Uterus (tissue), 4 donors: Measurements from ENCODE around the gene VCL. TPM values are rescaled to one million over a fixed set of nuclear protein-coding genes. Genes with fewer than 3 reads are reported as not detected.

Experiments used
- DNase-seq, 2 donors: peaks; one replicate each; pipeline ENCODE4 v3.0.0-alpha.2; 2019 to 2020
- H3K27ac ChIP-seq, 2 donors: fragments of 200-600 bp; sonication (generic); 1 replicate in 1 of 2; 2 replicates in 1 of 2; pipeline ENCODE4 v1.5.1; 2016 to 2018
- H3K27me3 ChIP-seq, 2 donors: fragments of 200-600 bp; sonication (generic); one replicate each; pipeline ENCODE4 v1.5.1; 2018 to 2019; ENCODE audit warnings: control low read depth in 1 of 2
- H3K36me3 ChIP-seq, 2 donors: fragments of 200-600 bp; sonication (generic); one replicate each; pipeline ENCODE4 v1.5.1; 2019; ENCODE audit warnings: control low read depth in 1 of 2
- H3K4me1 ChIP-seq, 2 donors: fragments of 200-600 bp; sonication (generic); one replicate each; pipeline ENCODE4 v1.5.1; 2018 to 2019; ENCODE audit warnings: control low read depth in 1 of 2
- H3K4me3 ChIP-seq, 2 donors: fragments of 200-600 bp; sonication (generic); 1 replicate in 1 of 2; 2 replicates in 1 of 2; pipeline ENCODE4 v1.5.1; 2018 to 2019; ENCODE audit warnings: mild to moderate bottlenecking in 1 of 2
- H3K9me3 ChIP-seq, 2 donors: fragments of 200-600 bp; sonication (generic); one replicate each; pipeline ENCODE4 v1.5.1; 2019; ENCODE audit warnings: control low read depth in 1 of 2
- CTCF ChIP-seq, 4 experiments: fragments of 200-600 bp in 2 of 4; fragments of 450-650 bp in 2 of 4; sonication (generic) in 2 of 4; IDR thresholded peaks; one replicate each; pipeline ENCODE4 v1.5.1; 2016 to 2019; ENCODE audit warnings: antibody characterized with exemption in 4 of 4, mild to moderate bottlenecking in 2 of 4, moderate library complexity in 1 of 4
- POLR2A ChIP-seq, 2 donors: fragments of 450-650 bp; IDR thresholded peaks; one replicate each; pipeline ENCODE4 v1.6.1; 2016; ENCODE audit warnings: antibody characterized with exemption in 2 of 2, mild to moderate bottlenecking in 1 of 2, moderate library complexity in 1 of 2
- intact Hi-C: fragments of 100-400 bp; cut with DNase I; formaldehyde crosslinking; loops from one replicate; pipeline ENCODE4 v1.15.1; 2023; ENCODE audit warnings: low total_unique reads
- total RNA-seq, 4 donors: library from RNA; depleted of rRNA in 3 of 4; stranded (reverse); fragments of >200 nt in 3 of 4; gene quantifications; one replicate each; pipeline versions ENCODE4 v1.1.0 to v1.2.4, GENCODE V29; 2014 to 2023
- donor health status: DM: yes; HTN: yes; CAD: no.

Gene VCL
- total RNA-seq, 4 donors from 2014 or later = 77.4 to 313 (median 215) TPM

- intact Hi-C loops = no loop called here
- TF ChIP-seq CTCF (IDR thresholded peaks at IDR 0.05) (no peak), POLR2A (IDR thresholded peaks at IDR 0.05) (no peak)
These were observed 23.5 kb upstream of the VCL start for GRCh38 chr10:73974309-73974946.

GRCh38 chr10:73975388-73975787 is 22.5 kb upstream of the VCL start:
- TF ChIP-seq POLR2A (IDR thresholded peaks at IDR 0.05) (no peak), CTCF (IDR thresholded peaks at IDR 0.05) (no peak)
- Histone ChIP-seq H3K27me3 (no peaks in the 10 kb centered on the region), H3K9me3 (no peaks in the 10 kb centered on the region), H3K36me3 (no peaks in the 10 kb centered on the region), H3K4me1 (no peaks in the 10 kb centered on the region), H3K4me3 (no peak overlapping the region), H3K27ac (no peak overlapping the region)
- no peak for DNase-seq
- intact Hi-C loops = no loop called here

More at GRCh38 chr10:73974309-73974946, 23.5 kb upstream of the VCL start:
- Histone ChIP-seq H3K27ac (no peak overlapping the region), H3K4me1 (no peaks in the 10 kb centered on the region), H3K4me3 (no peak overlapping the region), H3K27me3 (no peaks in the 10 kb centered on the region), H3K36me3 (no peaks in the 10 kb centered on the region), H3K9me3 (no peaks in the 10 kb centered on the region)
- DNase-seq = no peak

- H3K4me1 ChIP-seq = no peaks in the 10 kb centered on the region
- H3K27me3 ChIP-seq = no peaks in the 10 kb centered on the region
- peak overlapping the region in 1 of 2 donors; percentile 22 for H3K27ac ChIP-seq
- intact Hi-C loops = no loop called here
- H3K4me3 ChIP-seq = no peak overlapping the region
- H3K9me3 ChIP-seq = no peaks in the 10 kb centered on the region
- DNase-seq = no peak
- no peak for TF ChIP-seq CTCF (IDR thresholded peaks at IDR 0.05)
- TF ChIP-seq POLR2A (IDR thresholded peaks at IDR 0.05) = no peak
- H3K36me3 ChIP-seq = no peaks in the 10 kb centered on the region
These were observed 18.6 kb upstream of the VCL start for GRCh38 chr10:73979141-73979808.

GRCh38 chr10:73979809-73980433 is 18.0 kb upstream of the VCL start:
- Histone ChIP-seq H3K4me3 (no peak overlapping the region), H3K9me3 (no peaks in the 10 kb centered on the region), H3K27ac (peak overlapping the region in 1 of 2 donors; percentile 22), H3K27me3 (no peaks in the 10 kb centered on the region), H3K36me3 (no peaks in the 10 kb centered on the region), H3K4me1 (no peaks in the 10 kb centered on the region)
- TF ChIP-seq CTCF (IDR thresholded peaks at IDR 0.05) = no peak
- no peak for TF ChIP-seq POLR2A (IDR thresholded peaks at IDR 0.05)
- no peak for DNase-seq
- intact Hi-C loops = no loop called here

- TF ChIP-seq POLR2A (IDR thresholded peaks at IDR 0.05) (no peak), CTCF (IDR thresholded peaks at IDR 0.05) (no peak)
- H3K27me3 ChIP-seq = no peaks in the 10 kb centered on the region
- intact Hi-C loops = no loop called here
- no peaks in the 10 kb centered on the region for H3K9me3 ChIP-seq
- no peak overlapping the region for H3K27ac ChIP-seq
- H3K4me3 ChIP-seq = no peak overlapping the region
- no peak for DNase-seq
- no peaks in the 10 kb centered on the region for H3K4me1 ChIP-seq
- H3K36me3 ChIP-seq = no peaks in the 10 kb centered on the region
These were observed 16.1 kb upstream of the VCL start for GRCh38 chr10:73981812-73982211.
